SJCRH30 (cell line): ENCODE results near the gene DCLRE1B. TPM values are rescaled to one million over a fixed set of nuclear protein-coding genes. Genes with fewer than 3 reads are reported as not detected.
A peak's percentile ranks its signal among the peaks of the same experiment; 100 is the strongest.

ENCODE experiments used
- DNase-seq, 2 experiments: peaks; one replicate each; pipeline ENCODE4 v3.0.0-alpha.2; 2015 to 2020
- H3K27ac ChIP-seq: fragments of 250-450 bp; sonication (Bioruptor Pico); 2 replicates; pipeline ENCODE4 v1.5.1; 2020; ENCODE audit warnings: mild to moderate bottlenecking, moderate library complexity
- H3K27me3 ChIP-seq: fragments of 250-450 bp; sonication (Bioruptor Pico); 2 replicates; pipeline ENCODE4 v1.5.1; 2020; ENCODE audit warnings: mild to moderate bottlenecking, moderate library complexity
- H3K36me3 ChIP-seq: fragments of 250-450 bp; sonication (Bioruptor Pico); 2 replicates; pipeline ENCODE4 v1.5.1; 2020; ENCODE audit warnings: mild to moderate bottlenecking, moderate library complexity
- H3K4me1 ChIP-seq: fragments of 250-450 bp; sonication (Bioruptor Pico); 2 replicates; pipeline ENCODE4 v1.5.1; 2020; ENCODE audit warnings: mild to moderate bottlenecking, moderate library complexity
- H3K4me3 ChIP-seq: fragments of 250-450 bp; sonication (Bioruptor Pico); 2 replicates; pipeline ENCODE4 v1.5.1; 2020; ENCODE audit warnings: mild to moderate bottlenecking, moderate library complexity
- H3K9me3 ChIP-seq: fragments of 250-450 bp; sonication (Bioruptor Pico); replicated peaks from 2 replicates; pipeline ENCODE4 v1.5.1; 2020; ENCODE audit warnings: mild to moderate bottlenecking, moderate library complexity
- total RNA-seq: library from RNA; depleted of rRNA; stranded (reverse); fragments of >200 nt; shearing (Covaris generic); gene quantifications from 2 replicates; pipeline ENCODE4 v1.2.3, GENCODE V29; 2014; rRNA removed

The DCLRE1B gene
- total RNA-seq, result 23.7 and 25.3 TPM in 2 replicates

DNA sequence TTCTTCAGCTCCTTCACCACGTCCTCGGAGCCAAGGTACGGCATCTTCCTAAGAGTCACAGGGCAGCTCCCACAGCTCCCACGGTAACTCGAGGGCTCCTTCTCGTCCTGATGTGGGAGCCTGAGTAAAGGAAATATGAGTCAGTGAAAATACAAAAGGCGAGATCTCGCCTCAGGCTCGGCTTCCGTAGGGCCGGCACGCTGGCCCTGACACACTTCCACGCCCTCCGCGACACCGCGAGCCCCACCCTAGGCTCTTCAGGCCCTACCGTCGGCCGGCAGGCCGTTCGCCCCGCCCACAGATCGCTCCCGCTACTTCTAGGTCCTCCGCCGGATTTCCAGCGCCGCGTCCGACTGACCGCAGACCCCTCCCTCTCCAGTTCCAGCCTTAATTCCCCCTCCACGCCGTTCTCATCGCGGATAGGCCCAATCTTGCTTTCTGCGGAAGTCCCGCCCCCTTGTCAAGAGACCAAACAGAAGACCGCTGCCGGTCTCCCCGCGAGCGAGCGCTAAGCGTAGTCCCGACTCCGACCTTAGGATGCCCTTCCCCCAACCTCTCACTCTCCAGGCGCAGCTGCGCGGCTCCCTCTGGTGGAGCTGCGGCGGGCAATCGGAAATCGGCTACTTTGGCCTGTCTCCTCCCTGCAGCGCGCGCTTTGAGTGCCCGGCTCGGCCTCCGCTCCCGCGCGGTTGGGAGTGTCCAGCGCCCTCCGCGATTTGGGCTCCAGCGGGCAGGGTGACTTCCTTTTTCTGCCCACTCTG lies at the start of gene DCLRE1B, which contains the start of gene AP4B1:
Gene DCLRE1B (plus strand): TSS at position 653 of the 761 bp plus-strand sequence. CDS start 261 bp downstream, outside the sequence.
Gene AP4B1 (minus strand): TSS at position 126 of the 761 bp plus-strand sequence. CDS start 82 bp downstream, at position 44.
- no peaks in the 10 kb centered on the region for H3K27me3 ChIP-seq
- 0 out of 2 replicates have a peak, but pooled peaks cover 2% of the 10 kb centered on the region for H3K4me1 ChIP-seq
- H3K9me3 ChIP-seq, result no peaks in the 10 kb centered on the region
- H3K36me3 ChIP-seq, result peaks cover 18% of the 10 kb centered on the region
- H3K27ac ChIP-seq, result peak within 1 kb of the TSS; percentile 69
- peak; percentile 99 for DNase-seq
- peak within 1 kb of the TSS; percentile 80 for H3K4me3 ChIP-seq

DNA sequence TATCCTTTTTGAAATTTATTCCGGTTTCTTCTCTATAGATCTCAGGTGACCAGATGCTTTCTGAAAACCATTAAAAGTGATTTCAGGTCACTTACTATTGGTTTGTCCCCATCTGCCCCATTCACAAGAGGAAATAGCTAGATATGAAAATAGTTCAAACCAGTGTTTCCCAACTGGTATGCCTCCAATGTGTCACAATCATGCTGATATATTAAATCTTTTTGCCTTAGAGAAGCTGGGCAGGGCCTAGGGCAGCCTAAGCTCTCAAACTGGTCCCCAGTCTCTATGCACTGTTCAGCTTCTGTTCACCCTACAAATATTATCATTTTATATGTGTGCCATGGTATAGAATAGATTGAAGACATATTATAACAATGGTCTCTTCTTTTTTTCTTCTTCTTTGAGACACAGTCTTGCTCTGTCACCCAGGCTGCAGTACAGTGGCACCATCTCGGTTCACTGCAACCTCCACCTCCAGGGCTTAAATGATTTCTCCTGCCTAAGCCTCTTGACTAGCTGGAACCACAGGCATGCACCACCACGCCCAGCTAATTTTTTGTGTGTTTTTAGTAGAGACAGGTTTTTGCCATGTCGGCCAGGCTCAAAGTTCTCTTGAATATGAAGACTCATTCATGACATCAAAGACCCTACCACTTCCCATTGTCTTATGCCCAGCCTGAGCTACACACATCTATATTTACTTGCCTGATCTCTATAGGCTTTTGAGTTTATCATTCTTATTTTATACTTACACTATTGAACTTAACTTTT lies 49.3 kb upstream of the DCLRE1B start:
- Histone ChIP-seq H3K4me3 (no peak overlapping the region), H3K27me3 (no peaks in the 10 kb centered on the region), H3K36me3 (no peaks in the 10 kb centered on the region), H3K27ac (no peak overlapping the region), H3K9me3 (no peaks in the 10 kb centered on the region), H3K4me1 (no peaks in the 10 kb centered on the region)
- no peak for DNase-seq

DNA sequence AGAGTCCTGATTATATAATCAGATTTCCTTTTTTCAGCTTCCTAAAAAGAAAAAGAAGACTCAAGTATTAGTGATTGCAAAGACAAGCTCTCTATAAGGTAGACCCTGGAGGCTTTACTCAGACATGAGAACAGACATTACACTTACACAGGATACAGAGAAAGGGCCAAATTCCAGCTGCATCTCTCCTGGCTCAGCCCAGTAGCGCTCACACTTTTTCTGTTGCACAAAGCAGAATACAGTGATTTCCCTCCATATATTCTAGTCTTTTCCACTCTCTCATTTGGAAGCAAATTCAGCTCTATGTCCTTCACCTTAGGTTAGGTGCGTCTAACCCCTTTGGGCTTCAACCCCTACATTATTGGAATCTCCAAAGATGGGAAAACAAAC lies 48.7 kb upstream of the DCLRE1B start:
- no peaks in the 10 kb centered on the region for H3K9me3 ChIP-seq
- H3K4me1 ChIP-seq, result no peaks in the 10 kb centered on the region
- no peaks in the 10 kb centered on the region for H3K36me3 ChIP-seq
- no peak for DNase-seq
- no peak overlapping the region for H3K4me3 ChIP-seq
- H3K27ac ChIP-seq, result no peak overlapping the region
- H3K27me3 ChIP-seq, result no peaks in the 10 kb centered on the region

DNA sequence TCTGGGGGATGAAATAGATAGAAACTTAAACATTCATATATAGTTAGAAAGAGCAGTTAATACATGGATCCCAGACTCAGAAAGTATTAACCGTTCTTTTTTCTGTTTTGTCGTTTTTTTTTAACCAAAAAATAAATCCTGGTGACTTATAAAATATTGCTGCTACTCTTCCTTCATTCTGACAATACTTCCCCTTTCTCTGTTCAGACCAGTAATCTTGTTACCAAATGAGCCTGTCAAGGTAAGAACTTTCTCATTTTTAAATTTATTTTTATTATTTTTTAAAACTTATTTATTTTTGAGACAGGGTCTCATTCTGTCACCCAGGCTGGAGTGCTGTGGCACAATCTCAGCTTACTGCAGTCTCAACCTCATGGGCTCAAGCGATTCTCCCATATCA lies 47.4 kb upstream of the DCLRE1B start:
- DNase-seq, result no peak
- Histone ChIP-seq H3K4me1 (no peaks in the 10 kb centered on the region), H3K27ac (no peak overlapping the region), H3K9me3 (no peaks in the 10 kb centered on the region), H3K27me3 (no peaks in the 10 kb centered on the region), H3K4me3 (no peak overlapping the region), H3K36me3 (no peaks in the 10 kb centered on the region)

DNA sequence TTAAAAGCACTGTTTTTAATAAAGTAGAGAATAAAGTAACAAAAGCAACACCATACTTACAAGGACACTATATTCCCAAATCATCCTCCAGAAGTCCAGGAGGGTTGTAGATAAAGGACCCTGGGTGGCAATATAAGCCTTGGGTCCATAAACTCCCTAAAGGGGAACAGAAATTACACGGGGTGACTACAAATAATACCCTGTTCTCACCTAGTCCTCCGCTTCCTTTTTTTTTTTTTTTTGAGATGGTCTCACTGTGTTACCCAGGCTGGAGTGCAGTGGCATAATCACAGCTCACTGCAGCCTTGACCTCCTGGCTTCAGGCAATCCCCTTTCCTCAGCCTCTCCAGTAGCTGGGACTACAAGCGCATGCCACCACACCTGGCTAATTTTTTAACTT lies 46.7 kb upstream of the DCLRE1B start:
- no peak for DNase-seq
- no peaks in the 10 kb centered on the region for H3K4me1 ChIP-seq
- no peak overlapping the region for H3K27ac ChIP-seq
- H3K9me3 ChIP-seq, result no peaks in the 10 kb centered on the region
- H3K4me3 ChIP-seq, result no peak overlapping the region
- H3K36me3 ChIP-seq, result no peaks in the 10 kb centered on the region
- no peaks in the 10 kb centered on the region for H3K27me3 ChIP-seq

DNA sequence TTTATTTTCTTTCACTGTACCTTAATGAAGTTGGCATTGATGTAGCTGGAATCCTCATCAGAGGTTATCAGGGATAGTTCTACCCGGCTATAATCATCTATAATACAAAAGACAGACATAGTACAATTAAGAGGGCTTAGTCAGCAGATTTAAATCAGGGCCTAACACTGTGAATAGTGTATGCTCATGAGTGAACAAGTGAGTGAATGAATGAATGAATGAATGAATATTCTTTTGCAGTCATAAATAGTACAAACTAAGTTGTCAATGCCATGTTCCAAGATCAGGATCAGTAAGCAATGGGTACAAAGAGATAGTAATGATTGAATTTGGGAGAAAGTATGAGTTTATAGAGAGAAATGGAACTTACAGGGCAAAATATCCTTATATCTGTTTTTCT lies 46.1 kb upstream of the DCLRE1B start:
- Histone ChIP-seq H3K4me3 (no peak overlapping the region), H3K27ac (no peak overlapping the region), H3K4me1 (no peaks in the 10 kb centered on the region), H3K9me3 (no peaks in the 10 kb centered on the region), H3K27me3 (no peaks in the 10 kb centered on the region), H3K36me3 (no peaks in the 10 kb centered on the region)
- DNase-seq, result no peak

DNA sequence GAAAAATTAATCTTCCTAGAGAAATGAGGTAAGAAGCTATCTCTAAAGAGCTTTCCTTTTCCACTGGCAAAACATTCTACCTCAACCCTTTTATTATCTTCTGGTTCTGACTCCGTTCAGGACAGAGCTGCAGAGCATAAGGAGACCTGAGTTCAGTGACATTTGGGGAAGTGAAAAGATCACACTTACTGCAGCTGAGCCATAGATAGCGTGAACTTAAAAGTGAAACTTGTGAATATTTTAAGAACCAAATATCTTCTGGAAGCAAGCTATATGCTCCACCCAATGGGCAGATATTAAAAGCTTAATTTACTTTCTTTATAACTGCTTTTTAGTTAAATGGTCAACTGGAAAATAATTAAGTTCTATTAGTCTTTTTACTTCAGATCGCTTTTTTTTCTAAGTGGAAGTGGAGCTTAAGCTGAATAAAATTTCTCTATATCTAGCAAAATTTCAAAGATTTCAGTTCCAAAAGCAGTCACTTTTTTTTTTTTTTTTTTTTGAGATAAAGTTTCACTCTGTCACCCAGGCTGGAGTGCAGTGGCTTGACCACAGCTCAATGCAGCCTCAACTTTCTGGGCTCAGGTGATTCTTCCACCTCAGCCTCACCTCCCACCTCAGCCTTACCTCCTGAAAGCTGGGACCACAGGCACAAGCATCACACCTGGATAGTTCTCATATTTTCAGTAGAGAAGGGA lies 45.5 kb upstream of the DCLRE1B start:
- H3K4me3 ChIP-seq, result no peak overlapping the region
- no peaks in the 10 kb centered on the region for H3K27me3 ChIP-seq
- no peak overlapping the region for H3K27ac ChIP-seq

DNA sequence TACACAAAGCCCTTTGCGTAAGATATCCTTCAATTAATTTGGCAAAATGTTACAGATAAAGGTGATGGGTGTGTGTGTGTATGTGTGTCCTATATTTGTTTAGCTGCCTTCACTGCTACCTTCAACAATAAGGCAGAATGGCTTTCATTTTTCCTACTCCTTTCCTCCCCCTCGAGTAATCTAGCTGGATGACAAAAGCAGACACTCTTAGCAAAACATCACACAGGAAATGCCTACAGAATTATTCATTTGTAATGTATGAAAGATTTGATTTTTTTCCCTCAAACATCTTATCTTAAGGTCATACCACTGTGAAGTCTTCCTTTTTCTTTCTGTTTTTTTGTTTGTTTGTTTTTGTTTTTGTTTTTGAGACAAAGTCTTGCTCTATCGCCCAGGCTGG lies 44.2 kb upstream of the DCLRE1B start:
- no peak for DNase-seq
- Histone ChIP-seq H3K4me3 (no peak overlapping the region), H3K27me3 (no peaks in the 10 kb centered on the region), H3K4me1 (no peaks in the 10 kb centered on the region), H3K27ac (no peak overlapping the region), H3K36me3 (no peaks in the 10 kb centered on the region), H3K9me3 (no peaks in the 10 kb centered on the region)

More for the DNA sequence above, 45.5 kb upstream of the DCLRE1B start:
- no peak for DNase-seq
- no peaks in the 10 kb centered on the region for H3K36me3 ChIP-seq
- no peaks in the 10 kb centered on the region for H3K4me1 ChIP-seq
- no peaks in the 10 kb centered on the region for H3K9me3 ChIP-seq

DNA sequence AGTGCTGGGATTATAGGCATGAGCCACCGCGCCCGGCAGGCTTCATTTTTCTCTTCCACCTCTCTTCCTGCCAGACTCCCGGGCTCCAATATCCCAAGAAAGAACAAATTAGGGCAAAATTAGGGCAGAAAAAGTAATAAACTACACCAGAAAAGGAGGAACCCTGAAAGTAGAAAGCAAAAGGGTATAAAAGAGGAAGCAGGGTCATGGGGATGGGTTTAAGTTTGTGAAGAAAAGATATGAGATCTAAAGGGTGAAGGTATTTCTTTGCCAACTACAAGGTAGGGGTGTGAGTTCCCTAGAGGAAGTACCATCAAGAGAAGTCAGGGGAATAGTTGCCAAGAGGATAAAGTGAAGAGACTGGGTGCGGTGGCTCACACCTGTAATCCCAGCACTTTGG lies 43.5 kb upstream of the DCLRE1B start:
- no peaks in the 10 kb centered on the region for H3K27me3 ChIP-seq
- no peaks in the 10 kb centered on the region for H3K9me3 ChIP-seq
- H3K27ac ChIP-seq, result no peak overlapping the region
- H3K36me3 ChIP-seq, result no peaks in the 10 kb centered on the region
- H3K4me1 ChIP-seq, result no peaks in the 10 kb centered on the region
- no peak overlapping the region for H3K4me3 ChIP-seq
- DNase-seq, result no peak

DNA sequence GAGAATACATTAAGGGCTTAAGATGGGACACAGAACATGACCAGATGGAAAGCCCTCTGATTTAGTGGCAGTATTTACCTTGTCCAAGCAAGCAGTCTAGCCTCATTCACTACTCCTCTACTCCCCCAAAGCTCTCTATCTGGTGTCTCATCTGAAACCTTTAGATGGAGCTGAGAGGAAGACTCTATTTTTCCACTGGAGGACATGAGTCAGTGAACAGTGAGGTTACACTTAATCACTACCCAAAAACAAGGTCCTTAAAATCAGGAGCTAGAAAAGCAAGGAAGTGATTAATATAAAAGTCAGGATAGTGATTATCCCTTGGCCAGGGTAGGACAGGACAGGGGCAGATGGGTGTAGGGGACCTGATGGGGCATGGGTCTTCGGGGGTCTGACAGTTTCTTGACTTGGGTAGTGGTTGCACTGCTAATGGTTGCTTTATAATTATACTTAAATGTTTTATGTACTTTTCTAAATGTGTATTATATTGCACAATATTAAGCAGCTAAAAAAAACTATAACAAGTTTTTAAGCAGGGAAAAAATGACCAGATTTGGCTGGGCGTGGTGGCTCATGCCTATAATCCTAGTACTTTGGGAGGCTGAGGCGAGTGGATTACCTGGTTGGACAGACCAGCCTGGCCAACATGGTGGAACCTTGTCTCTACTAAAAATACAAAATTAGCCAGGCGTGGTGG lies 36.6 kb upstream of the DCLRE1B start:
- Histone ChIP-seq H3K27ac (no peak overlapping the region), H3K4me3 (no peak overlapping the region)
- no peak for DNase-seq

DNA sequence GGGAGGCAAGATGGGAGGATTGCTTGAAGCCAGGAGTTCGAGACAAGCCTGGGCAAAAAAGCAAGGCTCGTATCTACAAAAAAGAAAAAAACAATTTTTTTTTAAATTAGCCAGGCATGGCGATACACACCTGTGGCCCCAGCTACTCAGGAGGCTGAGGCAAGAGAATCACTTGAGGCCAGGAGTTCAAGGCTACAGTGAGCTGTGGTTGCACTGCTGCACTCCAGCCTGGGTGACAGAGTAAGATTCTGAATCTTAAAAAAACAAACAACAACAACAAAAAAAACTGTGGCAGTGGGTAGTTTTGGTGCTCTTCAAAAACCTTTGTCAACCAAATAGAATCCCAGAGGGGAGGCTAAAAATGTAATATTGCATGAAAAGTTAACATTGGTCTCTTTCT lies 34.3 kb upstream of the DCLRE1B start:
- Histone ChIP-seq H3K36me3 (no peaks in the 10 kb centered on the region), H3K9me3 (no peaks in the 10 kb centered on the region), H3K27me3 (no peaks in the 10 kb centered on the region), H3K4me3 (no peak overlapping the region), H3K4me1 (peaks cover 7% of the 10 kb centered on the region; the same call in 1 of the 2 replicates), H3K27ac (no peak overlapping the region)
- DNase-seq, result no peak

More for the DNA sequence above, 36.6 kb upstream of the DCLRE1B start:
- no peaks in the 10 kb centered on the region for H3K36me3 ChIP-seq
- H3K27me3 ChIP-seq, result no peaks in the 10 kb centered on the region
- H3K9me3 ChIP-seq, result no peaks in the 10 kb centered on the region
- H3K4me1 ChIP-seq, result peaks cover 7% of the 10 kb centered on the region; the same call in 1 of the 2 replicates

DNA sequence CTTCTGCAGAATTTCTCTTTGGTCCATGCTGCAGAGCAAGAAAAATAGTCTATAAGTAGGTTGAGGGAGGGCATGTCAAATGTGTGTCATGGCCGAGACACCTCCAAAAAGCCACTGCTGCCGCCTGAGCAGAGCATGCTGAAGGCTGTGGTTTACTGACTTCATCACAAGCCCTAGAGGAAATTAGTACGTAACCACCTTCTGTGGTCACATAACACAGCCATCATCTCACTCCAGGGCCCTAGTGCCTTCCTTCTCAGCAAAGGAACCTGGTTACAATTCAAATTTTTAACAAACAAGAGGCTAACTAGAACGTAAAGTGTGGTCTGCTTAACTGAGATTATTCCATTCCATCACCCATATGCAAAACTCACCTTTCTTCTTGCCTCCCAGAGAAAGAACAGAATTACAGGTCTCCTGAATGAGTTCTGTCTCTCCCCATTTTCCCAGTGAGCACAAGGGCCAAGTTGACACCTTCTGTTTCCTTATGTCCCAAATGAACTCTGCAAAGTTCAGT lies 33.5 kb upstream of the DCLRE1B start, which contains the start of gene PTPN22:
Gene PTPN22 (minus strand): TSS at position 116 of the 517 bp plus-strand sequence.
- peak within 1 kb of the TSS; percentile 18; the same call in 1 of the 2 replicates for H3K4me3 ChIP-seq
- H3K9me3 ChIP-seq, result no peaks in the 10 kb centered on the region
- no peak within 1 kb of the TSS for H3K27ac ChIP-seq
- H3K27me3 ChIP-seq, result no peaks in the 10 kb centered on the region
- no peaks in the 10 kb centered on the region for H3K36me3 ChIP-seq
- peak; percentile 43 to 58 for DNase-seq
- H3K4me1 ChIP-seq, result peaks cover 7% of the 10 kb centered on the region; the same call in 1 of the 2 replicates

DNA sequence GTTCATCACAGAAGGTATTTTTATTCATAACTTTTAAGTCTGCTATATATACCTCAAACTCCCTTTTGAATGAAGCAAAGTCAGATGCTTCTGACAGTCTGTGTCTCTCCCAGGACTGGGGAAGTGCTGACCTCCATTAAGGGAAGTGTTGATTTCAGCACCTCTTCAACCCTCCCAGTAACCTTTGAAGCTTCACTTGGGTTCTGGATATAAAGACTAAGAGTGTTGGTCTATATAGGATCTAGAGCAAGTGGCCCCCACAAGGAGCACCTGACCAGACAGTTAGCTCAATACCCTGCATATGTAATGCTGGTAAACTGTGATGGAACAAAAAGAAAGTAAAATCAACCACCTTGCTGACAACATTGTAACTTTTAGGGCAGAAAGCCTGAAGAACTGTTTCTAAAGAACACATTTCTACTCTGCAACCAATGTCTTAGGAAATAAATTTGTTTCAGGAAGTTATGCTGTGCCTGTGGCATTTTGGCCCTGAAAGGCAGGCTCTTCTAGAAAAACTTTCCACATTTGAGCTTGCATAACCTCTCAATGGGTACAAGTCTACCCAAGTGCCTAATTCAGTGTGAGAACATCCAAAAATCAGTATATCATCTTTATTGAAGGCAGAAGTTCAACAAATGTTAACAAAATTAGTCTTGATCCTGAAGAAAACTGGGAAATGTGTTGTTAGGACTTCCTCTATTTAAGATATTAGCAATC lies 32.7 kb upstream of the DCLRE1B start:
- Histone ChIP-seq H3K36me3 (no peaks in the 10 kb centered on the region), H3K27me3 (no peaks in the 10 kb centered on the region), H3K4me1 (peaks cover 7% of the 10 kb centered on the region; the same call in 1 of the 2 replicates), H3K4me3 (no peak overlapping the region), H3K27ac (no peak overlapping the region), H3K9me3 (no peaks in the 10 kb centered on the region)
- no peak for DNase-seq
